ENCODE results near the gene STON2. TPM values are rescaled to one million over a fixed set of nuclear protein-coding genes. Genes with fewer than 3 reads are reported as not detected.

The STON2 gene
- total RNA-seq, 1 experiment from 2014 or later, result 28.2 TPM

DNA sequence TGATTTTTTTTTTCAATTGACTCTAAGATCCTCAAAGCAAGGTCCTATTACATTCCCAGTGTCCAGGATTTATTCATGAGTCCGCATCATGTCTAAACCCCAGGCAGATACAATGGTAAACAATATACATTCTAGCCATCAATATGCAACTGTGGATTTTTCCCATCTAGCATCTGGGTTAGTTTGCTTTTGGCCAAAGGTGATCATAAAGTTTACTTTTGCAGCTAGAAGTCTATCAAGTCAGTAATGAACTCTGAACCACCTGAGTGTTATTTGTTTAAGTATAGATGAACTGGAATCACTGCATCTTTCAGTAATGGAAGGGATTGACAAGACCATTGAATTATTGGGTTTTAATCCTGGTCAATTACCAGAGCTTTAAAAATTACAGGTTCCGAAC lies 80.8 kb downstream of the STON2 start:
- BruUV-seq (replicated peaks), result no TSS peak
- no peaks in the 10 kb centered on the region for H3K9me3 Mint-ChIP-seq (ENCODE audit: low read depth, unreplicated experiment)
- CTCF ChIA-PET, result no interaction called here
- TF ChIP-seq, protein P1, sequence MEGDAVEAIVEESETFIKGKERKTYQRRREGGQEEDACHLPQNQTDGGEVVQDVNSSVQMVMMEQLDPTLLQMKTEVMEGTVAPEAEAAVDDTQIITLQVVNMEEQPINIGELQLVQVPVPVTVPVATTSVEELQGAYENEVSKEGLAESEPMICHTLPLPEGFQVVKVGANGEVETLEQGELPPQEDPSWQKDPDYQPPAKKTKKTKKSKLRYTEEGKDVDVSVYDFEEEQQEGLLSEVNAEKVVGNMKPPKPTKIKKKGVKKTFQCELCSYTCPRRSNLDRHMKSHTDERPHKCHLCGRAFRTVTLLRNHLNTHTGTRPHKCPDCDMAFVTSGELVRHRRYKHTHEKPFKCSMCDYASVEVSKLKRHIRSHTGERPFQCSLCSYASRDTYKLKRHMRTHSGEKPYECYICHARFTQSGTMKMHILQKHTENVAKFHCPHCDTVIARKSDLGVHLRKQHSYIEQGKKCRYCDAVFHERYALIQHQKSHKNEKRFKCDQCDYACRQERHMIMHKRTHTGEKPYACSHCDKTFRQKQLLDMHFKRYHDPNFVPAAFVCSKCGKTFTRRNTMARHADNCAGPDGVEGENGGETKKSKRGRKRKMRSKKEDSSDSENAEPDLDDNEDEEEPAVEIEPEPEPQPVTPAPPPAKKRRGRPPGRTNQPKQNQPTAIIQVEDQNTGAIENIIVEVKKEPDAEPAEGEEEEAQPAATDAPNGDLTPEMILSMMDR (IDR thresholded peaks at IDR 0.05; ENCODE audit: unreplicated experiment), result no peak
- no peaks in the 10 kb centered on the region for H3K27me3 Mint-ChIP-seq (ENCODE audit: unreplicated experiment)
- peaks cover 21% of the 10 kb centered on the region for H3K4me1 Mint-ChIP-seq (ENCODE audit: low read depth, unreplicated experiment)
- H3K27ac Mint-ChIP-seq (ENCODE audit: unreplicated experiment), result no peak overlapping the region
- intact Hi-C loops (cut with micrococcal nuclease; ENCODE audit: unreplicated experiment), result no loop called here
- H3K4me3 Mint-ChIP-seq (ENCODE audit: low read depth, unreplicated experiment), result no peak overlapping the region
- peaks cover 20% of the 10 kb centered on the region for H3K36me3 Mint-ChIP-seq (ENCODE audit: insufficient read depth, unreplicated experiment)
- DNase-seq, result no peak

DNA sequence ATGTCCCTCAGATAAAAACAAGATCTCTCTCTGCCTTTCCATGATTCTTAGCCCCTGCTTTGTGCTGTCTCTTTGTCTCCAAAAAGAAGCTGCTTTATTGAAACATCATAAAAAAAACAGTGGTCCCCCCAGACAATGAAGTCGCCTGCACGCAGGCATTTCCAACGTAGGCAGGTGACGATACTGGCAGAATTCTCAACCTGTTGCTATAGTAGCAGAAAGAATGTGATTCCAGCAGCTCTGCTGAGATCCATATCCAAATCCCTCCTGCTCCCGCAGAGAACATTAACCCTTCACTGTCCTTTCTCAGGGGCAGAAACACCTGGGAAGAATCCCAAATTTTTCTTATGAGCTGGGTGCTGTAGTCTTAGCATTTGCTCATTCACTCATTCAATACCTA lies 84.8 kb downstream of the STON2 start:
- Mint-ChIP-seq H3K36me3 (ENCODE audit: insufficient read depth, unreplicated experiment) (peaks cover 1% of the 10 kb centered on the region), H3K4me1 (ENCODE audit: low read depth, unreplicated experiment) (peaks cover 10% of the 10 kb centered on the region), H3K27ac (ENCODE audit: unreplicated experiment) (no peak overlapping the region), H3K4me3 (ENCODE audit: low read depth, unreplicated experiment) (no peak overlapping the region), H3K27me3 (ENCODE audit: unreplicated experiment) (no peaks in the 10 kb centered on the region), H3K9me3 (ENCODE audit: low read depth, unreplicated experiment) (no peaks in the 10 kb centered on the region)
- BruUV-seq (replicated peaks), result no TSS peak
- DNase-seq, result no peak
- TF ChIP-seq, protein P1 (IDR thresholded peaks at IDR 0.05; ENCODE audit: unreplicated experiment), result no peak
- CTCF ChIA-PET, result no interaction called here
- intact Hi-C loops (cut with micrococcal nuclease; ENCODE audit: unreplicated experiment), result no loop called here

DNA sequence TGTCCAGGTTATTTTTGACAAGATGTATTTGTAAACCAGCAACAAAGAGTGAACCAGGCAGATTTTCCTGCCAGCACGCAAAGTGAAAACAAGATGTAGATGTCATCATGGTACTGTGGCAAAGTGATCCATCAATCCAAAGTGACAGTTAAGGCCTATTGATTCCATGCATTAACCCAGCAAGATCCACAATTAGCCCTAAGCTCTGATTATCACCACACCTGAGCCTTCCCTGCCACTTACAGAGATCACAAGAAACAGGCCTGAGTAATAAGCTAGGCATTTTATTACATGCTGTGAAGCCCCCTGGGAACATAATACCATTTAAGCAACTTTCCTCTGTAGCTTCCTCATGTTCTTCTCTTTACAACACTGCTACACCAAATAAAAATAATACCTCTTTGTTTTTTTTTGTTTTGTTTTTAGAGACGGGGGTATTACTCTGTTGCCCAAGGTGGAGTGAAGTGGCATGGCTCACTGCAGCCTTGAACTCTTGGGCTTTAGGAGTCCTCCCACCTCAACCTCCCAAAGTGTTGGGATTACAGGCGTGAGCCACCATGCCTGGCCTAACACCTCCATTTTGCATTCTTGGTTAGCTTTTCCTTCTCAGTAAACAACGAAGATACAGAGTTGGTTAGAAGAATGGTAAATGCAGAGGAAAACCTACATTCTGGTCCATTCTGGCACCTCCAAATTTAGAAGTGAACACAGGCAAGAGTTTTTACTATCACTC lies 85.5 kb downstream of the STON2 start:
- no peak overlapping the region for H3K4me3 Mint-ChIP-seq (ENCODE audit: low read depth, unreplicated experiment)
- no peaks in the 10 kb centered on the region for H3K27me3 Mint-ChIP-seq (ENCODE audit: unreplicated experiment)
- intact Hi-C loops (cut with micrococcal nuclease; ENCODE audit: unreplicated experiment), result no loop called here
- H3K36me3 Mint-ChIP-seq (ENCODE audit: insufficient read depth, unreplicated experiment), result no peaks in the 10 kb centered on the region
- peaks cover 10% of the 10 kb centered on the region for H3K4me1 Mint-ChIP-seq (ENCODE audit: low read depth, unreplicated experiment)
- no peak overlapping the region for H3K27ac Mint-ChIP-seq (ENCODE audit: unreplicated experiment)
- H3K9me3 Mint-ChIP-seq (ENCODE audit: low read depth, unreplicated experiment), result no peaks in the 10 kb centered on the region
- CTCF ChIA-PET, result no interaction called here
- no peak for DNase-seq
- TF ChIP-seq, protein P1 (IDR thresholded peaks at IDR 0.05; ENCODE audit: unreplicated experiment), result no peak
- no TSS peak for BruUV-seq (replicated peaks)

DNA sequence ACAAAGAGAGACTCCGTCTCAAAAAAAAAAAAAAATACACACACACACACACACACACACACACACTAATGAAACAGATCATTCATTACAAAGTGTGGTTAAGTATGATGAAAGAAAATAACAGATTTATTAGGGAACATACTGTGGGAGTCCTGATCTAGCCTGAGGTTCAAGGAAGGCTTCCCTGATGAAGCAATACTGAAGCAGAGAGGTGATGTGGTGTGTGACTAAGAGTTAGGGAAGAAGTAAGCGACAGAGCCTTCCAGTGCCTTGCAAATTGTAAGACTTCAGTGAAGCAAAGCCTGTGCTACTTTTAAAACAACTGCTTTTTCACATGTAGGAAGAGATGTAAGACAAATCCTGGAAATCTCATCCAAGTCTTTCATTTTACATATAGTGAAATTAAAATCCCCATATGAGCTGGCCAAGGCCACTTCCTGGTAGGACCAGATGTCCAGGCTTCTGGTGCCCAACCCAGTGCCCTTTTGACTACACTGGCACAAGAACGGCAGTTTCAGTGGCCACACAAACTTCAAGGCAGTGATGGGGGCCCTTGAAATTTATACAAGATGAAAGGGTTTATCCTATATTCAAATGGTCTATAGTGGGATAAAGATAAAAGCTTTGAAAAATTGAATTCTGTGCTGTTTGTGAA lies 86.2 kb downstream of the STON2 start:
- CTCF ChIA-PET, result no interaction called here
- DNase-seq, result peak; percentile 3
- no peaks in the 10 kb centered on the region for H3K36me3 Mint-ChIP-seq (ENCODE audit: insufficient read depth, unreplicated experiment)
- H3K27ac Mint-ChIP-seq (ENCODE audit: unreplicated experiment), result no peak overlapping the region
- TF ChIP-seq, protein P1 (IDR thresholded peaks at IDR 0.05; ENCODE audit: unreplicated experiment), result no peak
- no peaks in the 10 kb centered on the region for H3K27me3 Mint-ChIP-seq (ENCODE audit: unreplicated experiment)
- no peak overlapping the region for H3K4me3 Mint-ChIP-seq (ENCODE audit: low read depth, unreplicated experiment)
- intact Hi-C loops (cut with micrococcal nuclease; ENCODE audit: unreplicated experiment), result no loop called here
- H3K4me1 Mint-ChIP-seq (ENCODE audit: low read depth, unreplicated experiment), result peaks cover 10% of the 10 kb centered on the region
- no peaks in the 10 kb centered on the region for H3K9me3 Mint-ChIP-seq (ENCODE audit: low read depth, unreplicated experiment)
- no TSS peak for BruUV-seq (replicated peaks)

All from Calu3 (cell line).